ENCODE results near the gene PPARG. TPM values are rescaled to one million over a fixed set of nuclear protein-coding genes. Genes with fewer than 3 reads are reported as not detected.
A peak's percentile ranks its signal among the peaks of the same experiment; 100 is the strongest.

Gene PPARG
- total RNA-seq, 4 donors from 2014 or later: 9.7 to 17.8 (median 11.7) TPM

GRCh38 chr3:12449889-12450682 is 161.2 kb downstream of the PPARG start:
- TF ChIP-seq CTCF (IDR thresholded peaks at IDR 0.05) (no peak), POLR2AphosphoS5 (IDR thresholded peaks at IDR 0.05) (no peak), EP300 (IDR thresholded peaks at IDR 0.05) (no peak), POLR2A (IDR thresholded peaks at IDR 0.05) (no peak)
- no peak overlapping the region for H3K27ac ChIP-seq
- H3K27me3 ChIP-seq: no peaks in the 10 kb centered on the region
- no peaks in the 10 kb centered on the region for H3K36me3 ChIP-seq
- H3K4me1 ChIP-seq: no peaks in the 10 kb centered on the region
- no peak overlapping the region for H3K4me3 ChIP-seq
- WGBS: 79% methylated on average over 8 of the region's 8 CpGs
- no peak for DNase-seq (ENCODE audit: low spot score in 2 of 2)
- peaks cover 8% of the 10 kb centered on the region for H3K9me3 ChIP-seq

GRCh38 chr3:12451481-12451880 is 162.6 kb downstream of the PPARG start:
- no peak overlapping the region for H3K27ac ChIP-seq
- peaks cover 8% of the 10 kb centered on the region for H3K9me3 ChIP-seq
- TF ChIP-seq POLR2AphosphoS5 (IDR thresholded peaks at IDR 0.05) (no peak), POLR2A (IDR thresholded peaks at IDR 0.05) (no peak)
- no peaks in the 10 kb centered on the region for H3K36me3 ChIP-seq
- 93% methylated on average over 5 of the region's 5 CpGs for WGBS
- no peaks in the 10 kb centered on the region for H3K27me3 ChIP-seq
- H3K4me3 ChIP-seq: no peak overlapping the region
- no peaks in the 10 kb centered on the region for H3K4me1 ChIP-seq
- DNase-seq (ENCODE audit: low spot score in 2 of 2): peak in 1 of 2 donors; percentile 45

- Histone ChIP-seq H3K4me1 (no peaks in the 10 kb centered on the region), H3K27me3 (no peaks in the 10 kb centered on the region), H3K4me3 (no peak overlapping the region), H3K9me3 (peaks cover 8% of the 10 kb centered on the region), H3K27ac (no peak overlapping the region), H3K36me3 (no peaks in the 10 kb centered on the region)
- TF ChIP-seq POLR2A (IDR thresholded peaks at IDR 0.05) (no peak), EP300 (IDR thresholded peaks at IDR 0.05) (no peak), CTCF (IDR thresholded peaks at IDR 0.05) (no peak), POLR2AphosphoS5 (IDR thresholded peaks at IDR 0.05) (no peak)
- no peak for DNase-seq (ENCODE audit: low spot score in 2 of 2)
- WGBS: 100% methylated on average over 1 of the region's 1 CpG
Observed at GRCh38 chr3:12451960-12452359, 163.1 kb downstream of the PPARG start.

- Histone ChIP-seq H3K27ac (no peak overlapping the region), H3K36me3 (no peaks in the 10 kb centered on the region), H3K4me1 (no peaks in the 10 kb centered on the region), H3K27me3 (no peaks in the 10 kb centered on the region), H3K4me3 (no peak overlapping the region), H3K9me3 (peaks cover 8% of the 10 kb centered on the region)
- TF ChIP-seq POLR2AphosphoS5 (IDR thresholded peaks at IDR 0.05) (no peak), EP300 (IDR thresholded peaks at IDR 0.05) (no peak), POLR2A (IDR thresholded peaks at IDR 0.05) (no peak), CTCF (IDR thresholded peaks at IDR 0.05) (no peak)
- WGBS: 93% methylated on average over 7 of the region's 12 CpGs
- peak in 1 of 2 donors; percentile 54 for DNase-seq (ENCODE audit: low spot score in 2 of 2)
Observed at GRCh38 chr3:12452361-12453330, 163.8 kb downstream of the PPARG start.

- Histone ChIP-seq H3K27ac (no peak overlapping the region), H3K27me3 (peaks cover 5% of the 10 kb centered on the region), H3K4me3 (no peak overlapping the region), H3K4me1 (no peaks in the 10 kb centered on the region), H3K36me3 (no peaks in the 10 kb centered on the region), H3K9me3 (peaks cover 8% of the 10 kb centered on the region)
- peak in 1 of 2 donors; percentile 8 for DNase-seq (ENCODE audit: low spot score in 2 of 2)
- 83% methylated on average over 6 of the region's 6 CpGs for WGBS
- TF ChIP-seq POLR2A (IDR thresholded peaks at IDR 0.05) (no peak), POLR2AphosphoS5 (IDR thresholded peaks at IDR 0.05) (no peak), EP300 (IDR thresholded peaks at IDR 0.05) (no peak)
Observed at GRCh38 chr3:12454076-12454815, 165.4 kb downstream of the PPARG start.

Measured in suprapubic skin (tissue), 4 donors.